Left cardiac atrium (tissue), 4 donors: ENCODE data around the gene GDNF. TPM values are rescaled to one million over a fixed set of nuclear protein-coding genes. Genes with fewer than 3 reads are reported as not detected.
"Not testable (repeated sequence)": the region's sequence is repeated elsewhere in the genome, so short reads cannot be mapped to it uniquely, and the experiment has no call there.

Experiments used
- ATAC-seq, 2 donors: fragments of 200-7000 bp; cut with Tn5 transposase; one replicate each; pipeline ENCODE4 v1.9.1; 2020; ENCODE audit warnings: mild to moderate bottlenecking in 2 of 2, moderate library complexity in 2 of 2
- DNase-seq: peaks from one replicate; pipeline ENCODE4 v3.0.0-alpha.2; 2020
- intact Hi-C, 2 donors: fragments of 100-400 bp; cut with DNase I; formaldehyde crosslinking; loops; one replicate each; pipeline versions ENCODE4 v1.14.1 to v1.15.1; 2022 to 2023
- long read RNA-seq: library from polyadenylated mRNA; unstranded; transcript quantifications from one replicate; pipeline ENCODE4 v2.0.0, GENCODE V29; 2021
- total RNA-seq, 2 donors: library from RNA; stranded (reverse); fragmentation: NEBNext Ultra II Directional; extraction: Animal tissue kit (Norgen Biotek cat#: 25700); gene quantifications; one replicate each; pipeline ENCODE4 v1.2.1, GENCODE V29; 2021
- donor health status: DM: no; HTN: yes; CAD: no.
- donor health status: DM: no; HTN: yes; CAD: no; lungs with severe emphysema.
- donor health status: DM: yes; HTN: yes; CAD: no.
- donor health status: Dilated cardiomyopathy.

The GDNF gene, protein sequence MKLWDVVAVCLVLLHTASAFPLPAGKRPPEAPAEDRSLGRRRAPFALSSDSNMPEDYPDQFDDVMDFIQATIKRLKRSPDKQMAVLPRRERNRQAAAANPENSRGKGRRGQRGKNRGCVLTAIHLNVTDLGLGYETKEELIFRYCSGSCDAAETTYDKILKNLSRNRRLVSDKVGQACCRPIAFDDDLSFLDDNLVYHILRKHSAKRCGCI
- under 1 TPM; 0.18 to 0.26 TPM for total RNA-seq
- long read RNA-seq: 0 reads

DNA sequence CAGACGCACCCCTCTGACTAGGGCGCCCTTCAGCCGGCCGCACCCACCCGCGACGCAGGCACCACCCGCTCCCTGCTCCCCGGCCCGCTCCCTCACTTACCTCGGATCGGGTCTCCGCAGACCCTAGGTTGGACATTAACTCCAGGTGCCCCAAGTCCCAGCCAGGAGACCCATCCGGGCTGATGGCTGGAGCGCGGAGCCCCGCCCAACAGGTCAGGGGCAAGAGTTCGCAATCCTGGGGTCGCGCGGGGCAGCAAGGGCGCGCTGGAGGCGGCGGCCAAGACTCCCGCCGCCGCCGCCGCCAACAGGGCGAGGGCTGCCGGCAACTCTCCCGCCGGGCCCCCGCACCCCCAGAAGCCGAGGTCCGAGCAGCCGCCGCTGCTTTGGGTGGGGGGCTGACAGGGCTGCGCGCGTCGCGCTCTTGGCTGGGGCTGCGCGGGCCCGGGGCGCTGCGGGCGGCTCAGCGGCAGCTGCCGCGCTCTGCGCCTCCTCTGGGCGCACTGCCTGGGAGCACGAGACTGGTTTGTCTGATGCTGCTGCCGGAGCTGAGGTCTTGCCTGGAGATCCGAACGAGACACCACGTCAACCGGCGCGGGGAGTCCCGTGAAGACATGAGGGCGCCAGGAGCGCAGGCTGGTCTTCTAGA lies at the start of gene GDNF:
Gene GDNF, minus strand, starts transcription at position 635 of the 646 bp plus-strand sequence. CDS start 5,245 bp downstream, outside the sequence.
- intact Hi-C loops: loop anchor here in 1 of 2 donors (5.0 kb wide), 1 partner anchor 353 kb away; no protein-coding TSS in a partner anchor
- DNase-seq (peak; percentile 61), ATAC-seq (peak; percentile 69 to 74)

DNA sequence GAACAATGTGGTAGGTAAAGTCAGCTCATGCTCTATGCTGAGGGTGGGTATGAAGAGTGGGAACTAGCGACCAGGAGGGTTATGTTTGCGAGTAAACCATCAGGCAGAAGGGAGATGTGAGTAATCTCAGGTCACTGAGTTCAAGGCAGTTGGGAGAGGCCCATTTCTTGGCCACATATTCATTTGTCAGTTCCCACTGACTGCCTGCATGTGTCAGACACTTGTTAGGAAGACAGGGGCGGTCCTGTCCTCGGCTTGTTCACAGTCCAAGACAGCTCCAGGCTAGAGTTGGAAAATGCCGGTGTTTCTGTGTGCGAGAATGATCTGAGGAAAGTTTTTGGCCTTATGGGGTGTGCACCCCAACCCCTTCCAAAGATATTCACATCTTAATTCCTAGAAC lies 48.6 kb upstream of the GDNF start:
- no peak for ATAC-seq
- intact Hi-C loops: no loop called here
- DNase-seq: no peak

DNA sequence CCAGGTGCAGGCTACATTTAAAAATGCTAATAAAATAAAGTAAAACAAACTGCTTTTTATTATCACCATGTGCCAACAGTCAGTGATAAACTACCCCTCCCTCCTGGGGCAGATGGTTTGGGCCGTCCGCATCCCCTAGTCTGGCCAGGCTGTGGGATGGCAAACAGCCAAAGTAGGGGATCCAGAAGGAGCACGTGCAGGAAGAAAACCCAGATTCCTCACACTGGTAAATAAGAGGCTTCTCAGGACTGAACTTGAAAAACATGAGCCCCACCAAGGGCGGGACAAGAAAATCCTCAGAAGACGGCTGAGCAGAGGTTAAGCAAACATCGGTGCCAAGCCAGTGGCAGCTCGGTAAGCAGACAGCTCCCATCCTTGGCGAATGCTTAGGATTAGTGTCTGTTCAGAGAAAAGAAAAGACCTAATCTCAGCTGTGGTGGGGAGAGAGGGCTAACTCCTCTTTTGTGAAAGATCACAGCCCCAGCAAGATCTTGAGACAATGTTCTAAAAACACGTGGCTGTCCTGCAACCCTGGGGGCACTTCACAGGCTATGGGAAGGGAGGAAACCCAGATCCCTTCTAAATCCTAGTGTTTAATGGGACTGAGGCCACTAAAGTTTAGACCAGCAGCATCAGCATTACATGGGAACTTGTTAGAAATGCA lies 46.5 kb upstream of the GDNF start:
- ATAC-seq: no peak
- DNase-seq: no peak
- intact Hi-C loops: no loop called here

DNA sequence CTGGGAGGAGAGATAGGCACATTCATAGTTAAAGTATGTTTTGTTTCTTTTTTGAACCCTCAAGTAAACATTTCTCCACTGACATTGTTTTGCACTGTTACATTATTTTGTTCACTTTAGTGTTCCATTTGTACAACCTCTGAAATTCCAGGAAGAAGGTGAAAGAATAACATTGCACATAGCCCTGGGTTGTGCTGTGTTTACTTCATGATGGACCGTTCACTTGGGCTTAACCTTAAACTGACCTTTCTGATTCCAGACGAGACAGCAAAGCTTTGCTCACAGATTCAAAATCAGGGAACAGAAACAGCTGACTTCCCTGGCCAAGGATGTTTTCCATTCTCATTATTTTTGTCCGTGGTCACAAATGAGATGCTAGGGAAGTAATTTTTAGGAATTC lies 42.8 kb upstream of the GDNF start:
- ATAC-seq: no peak
- DNase-seq: no peak
- intact Hi-C loops: no loop called here

DNA sequence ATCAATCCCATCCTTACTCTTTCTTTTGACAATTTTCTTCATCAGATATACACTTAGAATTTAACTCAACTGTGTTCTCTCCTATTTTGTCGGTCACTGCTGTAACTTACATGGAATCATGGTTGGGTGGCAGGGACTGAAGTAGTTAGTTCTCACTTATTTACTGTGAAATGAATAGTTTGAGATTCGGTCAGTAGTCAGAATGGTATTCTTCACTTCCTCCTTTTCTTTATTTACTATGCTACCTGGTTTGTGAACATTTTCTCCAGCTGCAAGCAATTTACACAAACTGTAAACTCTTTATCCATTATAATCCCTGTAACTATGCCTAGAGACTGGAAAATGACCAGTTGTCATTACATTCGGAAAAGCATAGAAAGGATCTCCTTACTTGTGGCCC lies 41.5 kb upstream of the GDNF start:
- no peak for DNase-seq
- intact Hi-C loops: no loop called here
- no peak for ATAC-seq

DNA sequence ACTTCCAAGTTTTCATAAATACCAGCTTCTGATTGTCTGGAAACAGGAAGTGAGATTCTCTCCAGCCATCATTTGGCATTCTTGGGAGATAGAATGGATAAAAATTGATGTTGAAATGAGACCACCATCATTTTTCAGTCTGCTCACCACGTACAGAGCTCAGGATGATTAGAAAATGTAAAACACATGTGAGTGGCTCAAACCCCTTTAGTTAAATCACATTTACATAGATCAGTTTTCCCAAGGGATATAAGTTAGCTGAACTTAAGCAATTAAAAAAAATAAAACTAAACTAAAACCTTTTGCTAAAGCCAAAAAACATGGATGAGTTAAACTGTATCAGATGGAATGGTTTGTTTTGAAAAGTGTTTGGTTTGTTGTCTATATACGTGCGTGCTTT lies 37.1 kb upstream of the GDNF start:
- no peak for DNase-seq
- intact Hi-C loops: no loop called here
- no peak for ATAC-seq

DNA sequence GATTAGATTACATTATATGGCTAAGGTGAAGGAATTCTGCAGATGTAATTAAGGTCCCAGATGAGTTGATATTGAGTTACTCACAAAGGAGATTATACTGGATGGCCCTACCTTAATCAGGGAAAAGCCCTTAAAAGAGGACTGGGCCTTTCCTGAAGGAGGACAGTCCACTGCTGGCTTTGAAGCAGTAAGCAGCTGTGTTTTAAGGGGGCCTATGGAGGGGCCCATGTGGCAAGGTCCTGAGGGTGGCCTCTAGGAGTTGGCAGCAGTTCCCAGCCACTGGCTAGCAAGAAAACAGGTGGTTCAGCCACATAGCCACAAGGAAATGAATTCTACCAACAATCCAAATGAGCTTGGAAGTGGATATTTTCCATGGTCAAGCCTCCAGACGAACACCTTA lies 36.4 kb upstream of the GDNF start:
- ATAC-seq (no peak), DNase-seq (no peak)
- intact Hi-C loops: no loop called here

DNA sequence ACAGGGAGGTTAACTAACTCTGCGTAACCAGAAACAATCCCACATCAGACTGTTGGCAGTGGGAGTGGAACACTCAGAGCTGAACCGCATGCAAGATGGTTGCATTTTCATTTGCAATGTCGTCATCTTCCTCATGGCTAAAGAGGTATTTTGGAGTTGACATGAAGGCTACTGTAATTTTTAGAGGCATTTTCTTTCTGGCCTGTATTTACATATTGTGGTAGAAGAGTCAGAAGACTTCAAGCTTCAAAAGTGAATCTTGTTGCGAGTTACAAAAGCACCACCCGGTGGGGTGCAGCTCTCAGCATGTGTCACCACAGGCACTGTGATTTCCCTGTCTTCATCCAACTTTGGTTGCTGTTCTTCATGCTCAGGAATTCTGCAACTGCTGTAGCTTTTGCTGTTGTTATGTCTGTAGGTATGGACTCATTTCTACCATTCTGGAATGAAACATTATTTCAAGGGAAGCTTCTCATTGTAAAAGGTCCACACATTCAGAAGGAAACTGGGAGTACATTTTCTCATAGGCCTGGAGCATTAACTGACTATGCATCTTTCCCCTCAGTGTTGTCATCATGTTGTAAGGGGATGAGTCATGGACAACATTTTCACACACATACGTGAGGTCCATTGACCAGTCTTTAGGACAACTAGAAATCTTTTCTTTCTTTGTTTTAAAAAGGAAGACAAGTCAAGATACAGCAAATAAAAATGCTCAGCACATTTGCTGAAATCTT lies 35.4 kb upstream of the GDNF start:
- no peak for DNase-seq
- intact Hi-C loops: no loop called here
- no peak for ATAC-seq

DNA sequence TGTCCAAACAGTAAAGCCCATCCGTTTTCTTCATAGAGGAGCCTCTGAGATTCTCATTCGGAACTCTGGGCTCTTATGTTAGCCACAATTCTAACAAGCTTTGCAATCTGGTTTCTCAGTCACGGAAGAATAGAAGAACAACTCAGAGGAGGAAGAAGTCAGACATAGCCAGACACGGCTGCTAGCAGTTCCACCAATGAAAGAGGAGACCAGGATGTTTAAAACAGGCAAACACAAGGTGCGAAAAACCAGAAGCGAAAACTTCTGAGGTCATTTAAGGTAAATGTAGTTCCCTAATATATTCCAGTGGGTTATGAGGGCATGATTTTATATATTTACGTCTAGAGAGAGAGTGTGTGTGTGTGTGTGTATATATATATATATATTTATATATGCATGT lies 34.1 kb upstream of the GDNF start:
- intact Hi-C loops: no loop called here
- no peak for DNase-seq

DNA sequence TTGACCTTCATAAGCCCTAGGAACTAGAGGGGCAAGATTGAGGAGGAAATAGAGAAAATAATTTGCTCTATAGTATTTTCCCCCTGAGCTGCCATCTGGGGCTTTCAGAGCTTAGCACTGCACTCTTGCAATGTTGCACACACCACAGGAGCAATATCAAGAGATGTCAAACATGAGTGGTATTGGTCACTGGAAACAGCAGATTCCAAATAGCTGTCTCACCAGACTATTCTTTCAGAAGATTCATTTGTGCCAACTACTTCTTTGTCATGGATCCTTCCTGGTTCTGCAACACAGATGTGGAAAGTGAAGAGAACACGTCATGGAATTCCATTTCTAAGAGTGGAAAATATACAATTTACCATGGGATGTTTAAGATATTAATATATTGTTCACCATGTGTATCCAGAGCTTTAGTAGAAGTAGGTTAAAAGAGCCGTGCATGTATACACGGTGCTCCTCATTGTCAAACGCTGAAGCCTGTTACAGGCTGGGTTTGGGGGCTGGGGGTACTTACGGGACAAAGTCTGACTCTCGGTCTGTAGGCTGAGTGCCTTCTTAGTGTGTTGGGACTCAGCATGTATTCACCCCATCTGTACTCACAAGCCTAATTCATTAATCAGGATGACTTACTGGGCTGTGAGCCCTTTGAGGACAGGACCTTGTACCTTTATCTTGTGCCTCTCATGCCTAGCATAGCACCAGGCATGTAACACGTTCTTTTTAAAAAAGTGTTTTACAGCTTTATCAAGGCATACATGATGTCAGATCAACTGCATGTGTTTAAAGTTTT lies 31.4 kb upstream of the GDNF start:
- no peak for DNase-seq
- no peak for ATAC-seq
- intact Hi-C loops: no loop called here

More for the DNA sequence above, 34.1 kb upstream of the GDNF start:
- ATAC-seq: no peak

DNA sequence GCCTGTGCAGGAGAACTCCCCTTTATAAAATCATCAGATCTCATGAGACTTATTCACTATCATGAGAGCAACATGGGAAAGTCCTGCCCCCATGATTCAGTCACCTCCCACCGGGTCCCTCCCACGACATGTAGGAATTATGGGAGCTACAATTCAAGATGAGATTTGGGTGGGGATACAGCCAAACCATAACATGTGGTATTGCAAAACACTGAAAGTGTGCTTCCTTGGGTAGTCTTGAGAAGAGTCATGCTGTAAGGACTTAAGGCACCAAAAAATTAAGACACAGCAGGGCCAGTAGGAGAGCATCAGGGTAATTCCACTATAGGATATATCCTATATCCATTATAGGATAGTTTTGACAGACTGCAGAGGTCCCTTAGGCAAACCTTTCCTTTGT lies 29.4 kb upstream of the GDNF start:
- ATAC-seq (no peak), DNase-seq (no peak)

DNA sequence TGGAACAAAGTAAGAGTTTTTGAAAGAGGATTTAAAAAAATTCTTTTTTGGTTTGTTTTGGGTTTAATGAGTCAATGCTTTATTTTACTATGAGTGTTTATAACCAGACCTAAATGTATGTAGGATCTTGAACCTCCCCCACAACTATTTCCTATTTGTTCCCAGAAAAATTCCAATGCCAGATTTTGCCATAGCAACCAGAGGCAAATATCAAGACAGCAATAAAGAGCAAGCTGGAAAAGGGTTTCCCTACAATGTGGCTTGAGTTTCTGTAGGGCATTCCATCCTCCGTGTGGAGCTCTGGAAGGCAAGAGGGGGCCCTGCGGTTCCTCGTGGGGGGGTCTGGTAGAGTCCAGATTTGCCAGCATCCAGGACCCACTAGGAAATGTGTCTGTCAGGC lies 27.8 kb upstream of the GDNF start:
- DNase-seq (no peak), ATAC-seq (no peak)
- intact Hi-C loops: no loop called here

More for the DNA sequence above, 29.4 kb upstream of the GDNF start:
- intact Hi-C loops: no loop called here

DNA sequence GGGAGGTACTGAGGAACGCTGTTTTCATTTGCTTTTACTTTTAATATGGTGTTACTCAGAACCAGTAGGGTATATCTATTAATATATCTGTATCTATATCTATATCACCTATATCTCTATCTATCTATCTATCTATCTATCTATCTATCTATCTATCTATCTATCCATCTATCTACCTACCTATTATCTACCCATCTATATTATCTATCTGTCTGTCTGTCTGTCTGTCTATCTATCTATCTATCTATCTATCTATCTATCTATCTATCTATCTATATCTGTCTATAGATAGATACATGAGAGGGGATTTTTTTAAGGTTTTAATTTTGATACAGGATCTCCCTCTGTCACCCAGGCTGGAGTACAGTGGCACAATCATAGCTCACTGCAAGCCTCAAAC lies 23.1 kb upstream of the GDNF start:
- not testable (repeated sequence) for ATAC-seq
- intact Hi-C loops: loop anchor here in 1 of 2 donors (1.0 kb wide), 1 partner anchor 8 kb away; no protein-coding TSS in a partner anchor

DNA sequence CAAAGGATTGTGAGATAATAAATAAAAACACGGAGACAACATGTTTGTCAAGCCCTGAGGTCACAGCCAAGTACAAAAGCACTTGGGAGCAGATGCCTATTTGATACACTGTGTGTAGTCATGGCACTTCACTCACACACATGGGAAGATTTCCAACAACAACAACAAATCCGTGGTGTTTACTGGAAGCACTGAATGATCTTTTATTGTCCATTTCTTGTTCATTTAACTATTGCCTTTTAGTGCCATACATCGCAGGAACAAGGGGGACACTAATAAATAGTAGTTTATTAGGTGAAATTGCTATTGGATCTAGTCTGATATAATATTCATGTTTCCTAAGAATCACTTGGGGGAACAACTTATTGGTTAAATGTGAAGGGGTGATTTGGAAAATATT lies 20.4 kb upstream of the GDNF start:
- no peak for ATAC-seq

More for the DNA sequence above, 23.1 kb upstream of the GDNF start:
- DNase-seq: not testable (repeated sequence)

DNA sequence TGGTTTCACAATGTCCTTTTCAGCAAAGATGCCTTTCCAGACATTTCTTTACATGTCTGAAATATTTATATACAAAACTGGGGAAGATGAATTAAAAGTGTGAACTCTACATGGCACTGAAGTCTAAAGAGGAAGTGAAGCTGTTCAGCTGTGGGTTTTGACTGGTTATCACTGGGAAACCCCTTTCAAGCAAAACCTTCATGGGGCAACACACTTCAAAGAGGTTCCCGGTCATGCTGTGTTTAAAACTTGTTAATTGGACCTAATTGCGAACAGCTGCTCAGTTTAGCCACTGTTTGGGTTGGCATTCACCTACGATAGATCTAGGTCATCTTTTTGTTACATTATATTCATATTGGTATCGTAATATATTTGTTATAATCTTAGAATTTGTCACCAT lies 20.0 kb upstream of the GDNF start:
- intact Hi-C loops: no loop called here

More for the DNA sequence above, 20.4 kb upstream of the GDNF start:
- no peak for DNase-seq
- intact Hi-C loops: no loop called here

DNA sequence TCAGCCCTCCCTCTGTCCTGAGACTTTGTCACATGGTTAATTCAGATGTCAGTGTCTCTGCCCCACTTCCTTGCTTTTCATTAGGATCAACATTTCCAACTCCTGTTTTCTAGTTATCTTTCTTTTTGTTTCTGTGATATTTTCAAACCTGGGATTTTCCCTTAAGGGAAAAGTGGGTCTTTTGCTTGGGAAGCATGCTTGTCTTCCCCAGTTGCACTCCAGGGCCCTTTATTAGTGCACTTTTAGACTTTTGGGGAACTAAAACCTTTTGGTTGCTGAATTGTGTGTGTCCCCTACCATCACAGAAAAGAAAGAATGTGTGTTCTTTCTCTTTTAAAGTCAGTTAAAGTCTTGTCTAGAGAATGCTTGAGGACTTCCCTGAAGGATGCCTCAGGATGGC lies 18.4 kb upstream of the GDNF start:
- no peak for ATAC-seq
- intact Hi-C loops: no loop called here
- DNase-seq: no peak

More for the DNA sequence above, 20.0 kb upstream of the GDNF start:
- ATAC-seq: no peak
- DNase-seq: no peak

DNA sequence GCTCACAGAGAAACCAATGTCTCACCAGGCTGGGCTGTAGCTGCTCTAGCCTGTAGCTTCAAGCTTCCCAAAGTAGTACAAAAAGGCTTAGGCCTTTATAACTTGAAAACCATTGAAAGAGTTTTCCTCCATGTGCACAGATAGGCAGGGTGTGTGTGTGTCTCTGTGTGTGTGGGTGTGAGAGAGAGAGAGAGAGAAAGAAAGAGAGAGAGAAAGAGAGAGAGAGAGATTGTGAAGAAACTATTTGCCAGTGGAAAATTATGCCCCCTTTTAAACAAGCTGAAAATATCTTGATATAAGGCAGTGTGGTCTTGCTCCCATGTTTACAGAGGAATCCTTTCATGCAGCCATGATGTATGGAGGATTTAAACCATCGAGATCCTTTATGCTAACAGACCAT lies 17.9 kb upstream of the GDNF start:
- intact Hi-C loops: no loop called here
- DNase-seq (no peak), ATAC-seq (no peak)

DNA sequence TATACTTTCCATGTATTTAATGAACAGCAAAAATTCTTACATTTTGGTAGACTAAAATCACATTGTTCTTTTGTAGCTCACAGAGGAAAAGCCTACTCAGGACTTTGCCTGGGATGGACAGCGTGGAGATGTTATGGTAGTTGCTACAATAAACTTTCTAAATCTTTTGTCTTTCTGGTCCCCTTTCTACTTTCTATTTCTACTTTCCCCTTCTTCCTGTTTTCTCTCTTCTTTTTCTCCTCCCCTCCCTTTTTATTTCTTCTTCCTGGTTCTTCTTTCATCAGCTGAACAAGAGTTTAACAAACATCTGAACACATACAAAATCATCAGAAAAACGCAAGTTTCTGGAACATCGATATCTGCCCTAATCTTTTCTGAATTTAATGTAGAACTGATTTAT lies 15.6 kb upstream of the GDNF start:
- no peak for ATAC-seq
- no peak for DNase-seq
- intact Hi-C loops: loop anchor here in 1 of 2 donors (1.0 kb wide), 1 partner anchor 8 kb away; no protein-coding TSS in a partner anchor

DNA sequence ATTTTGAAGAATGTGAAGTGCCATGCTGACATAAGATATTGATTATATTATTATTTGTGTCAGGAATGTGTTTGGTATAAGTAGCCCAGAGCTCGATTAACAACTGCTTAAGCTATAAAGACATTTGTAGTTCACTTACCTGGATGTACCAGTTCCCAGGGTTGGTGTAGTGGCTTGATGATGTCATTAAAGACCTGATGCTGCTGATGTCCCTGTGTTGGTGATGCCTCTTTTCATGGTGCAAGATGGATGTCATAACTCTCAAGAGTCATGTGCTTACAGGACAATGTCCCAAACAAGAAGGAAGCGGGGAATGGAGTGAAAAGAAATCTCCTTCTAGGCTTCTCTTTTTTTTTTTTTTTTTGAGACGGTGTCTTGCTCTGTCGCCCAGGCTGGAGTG lies 11.5 kb upstream of the GDNF start:
- intact Hi-C loops: no loop called here

More for the DNA sequence above, 11.5 kb upstream of the GDNF start:
- no peak for DNase-seq
- ATAC-seq: no peak
